NCI-H1417 (cell line): Measurements from ENCODE around the gene TMEM270.
"Not testable (repeated sequence)": the region's sequence is repeated elsewhere in the genome, so short reads cannot be mapped to it uniquely, and the experiment has no call there.

Source experiments
- DNase-seq, 3 experiments: peaks; one replicate each; lab custom pipeline; 2025; lab: John Stamatoyannopoulos, UW

Gene TMEM270

GRCh38 chr7:73858807-73859206 is 2.2 kb upstream of the TMEM270 start:
- no peak for DNase-seq

GRCh38 chr7:73861305-73861704 is 346 bp downstream of the TMEM270 start:
- DNase-seq: no peak

- no peak for DNase-seq
These were observed 4.2 kb downstream of the TMEM270 start for GRCh38 chr7:73864981-73865711.

- peak in 2 of 3 experiments; percentile 35 to 73 for DNase-seq
These were observed 4.9 kb downstream of the TMEM270 start for GRCh38 chr7:73865738-73866445.

GRCh38 chr7:73866446-73866767 is 5.4 kb downstream of the TMEM270 start:
- no peak for DNase-seq

GRCh38 chr7:73869011-73869798 is 8.2 kb downstream of the TMEM270 start:
- DNase-seq: no peak

- DNase-seq: no peak
These were observed 9.1 kb downstream of the TMEM270 start for GRCh38 chr7:73870041-73870492.

- DNase-seq: no peak
These were observed 10.4 kb downstream of the TMEM270 start for GRCh38 chr7:73871163-73872011.

GRCh38 chr7:73872056-73872908 is 11.3 kb downstream of the TMEM270 start:
- DNase-seq: no peak

GRCh38 chr7:73876361-73876760 is 15.4 kb downstream of the TMEM270 start:
- DNase-seq: no peak

- DNase-seq: no peak
These were observed 16.0 kb downstream of the TMEM270 start for GRCh38 chr7:73876973-73877372.

- DNase-seq: no peak
These were observed 19.2 kb downstream of the TMEM270 start for GRCh38 chr7:73879977-73880681.

- no peak for DNase-seq
These were observed 19.9 kb downstream of the TMEM270 start for GRCh38 chr7:73880755-73881328.

GRCh38 chr7:73881352-73882046 is 20.5 kb downstream of the TMEM270 start:
- DNase-seq: no peak

GRCh38 chr7:73882047-73882402 is 21.1 kb downstream of the TMEM270 start:
- no peak for DNase-seq

GRCh38 chr7:73884867-73885422 is 24.0 kb downstream of the TMEM270 start:
- not testable (repeated sequence) for DNase-seq

GRCh38 chr7:73885433-73885974 is 24.5 kb downstream of the TMEM270 start:
- DNase-seq: no peak

GRCh38 chr7:73885975-73886798 is 25.2 kb downstream of the TMEM270 start:
- no peak for DNase-seq
